GM12878 (cell line): ENCODE measurements around the gene C8G. TPM values are rescaled to one million over a fixed set of nuclear protein-coding genes. Genes with fewer than 3 reads are reported as not detected.

Experiments used
- ATAC-seq: fragments of 200-7000 bp; cut with Tn5 transposase; 3 replicates; pipeline ENCODE4 v1.9.1; 2020; ENCODE audit warnings: mild to moderate bottlenecking, moderate library complexity
- BruUV-seq: library from RNA; stranded (reverse); fragments of 400-500 nt; replicated peaks from 2 replicates; lab custom pipeline; 2021; lab: Mats Ljungman, UMichigan
- CTCF ChIA-PET: fragments of 300-600 bp; sonication (Branson Sonifier 250); formaldehyde crosslinking; extraction: SDS; loops from one replicate; lab custom pipeline; 2021; ENCODE audit warnings: inconsistent platforms; lab: Yijun Ruan, JAX
- POLR2A ChIA-PET: fragments of 350-600 bp; formaldehyde crosslinking; extraction: SDS; loops from one replicate; lab custom pipeline; 2021; ENCODE audit warnings: inconsistent platforms; lab: Charles Lee
- RAD21 ChIA-PET: fragments of 300-600 bp; sonication (Branson Sonifier 250); formaldehyde crosslinking; loops from one replicate; lab custom pipeline; 2023; ENCODE audit warnings: antibody characterized with exemption; ENCODE audit not compliant: unreplicated experiment; lab: Charles Lee
- SMC1A ChIA-PET: fragments of 300-600 bp; sonication (Branson Sonifier 250); formaldehyde crosslinking; loops from one replicate; lab custom pipeline; 2023; ENCODE audit not compliant: unreplicated experiment, uncharacterized antibody; lab: Charles Lee
- DNase-seq: peaks from one replicate; pipeline ENCODE4 v3.0.0-alpha.2; 2011; ENCODE audit warnings: low read depth, low spot score
- FAIRE-seq: peaks from 3 replicates; lab custom pipeline; 2011; peaks lifted over from hg19 to GRCh38; lab: Jason Lieb, UNC
- H2AFZ ChIP-seq: 2 replicates; pipeline ENCODE4 v1.6.0; 2011; ENCODE audit warnings: low read depth, low read length, control low read depth; ENCODE audit not compliant: control insufficient read depth
- H3K27ac ChIP-seq: 2 replicates; pipeline ENCODE4 v1.5.1; 2011; ENCODE audit warnings: control low read depth; ENCODE audit not compliant: control insufficient read depth, insufficient read depth
- H3K27me3 ChIP-seq, 2 experiments: replicated peaks in 1 of 2; 2 replicates each; pipeline versions ENCODE4 v1.6.0 to v1.6.1; 2011; ENCODE audit warnings: low read length in 1 of 2; ENCODE audit not compliant: control insufficient read depth in 2 of 2, insufficient read depth in 2 of 2
- H3K36me3 ChIP-seq, 2 experiments: 2 replicates each; pipeline ENCODE4 v1.5.1; 2011; ENCODE audit warnings: low read length in 1 of 2; ENCODE audit not compliant: control insufficient read depth in 2 of 2, insufficient read depth in 2 of 2
- H3K4me1 ChIP-seq: 2 replicates; pipeline ENCODE4 v1.6.1; 2011; ENCODE audit warnings: mild to moderate bottlenecking, low read length, moderate library complexity, mixed read lengths; ENCODE audit not compliant: control insufficient read depth, insufficient read depth
- H3K4me2 ChIP-seq: 2 replicates; pipeline ENCODE4 v1.6.0; 2011; ENCODE audit warnings: control low read depth; ENCODE audit not compliant: control insufficient read depth, insufficient read depth
- H3K4me3 ChIP-seq: fragments of 200-600 bp; sonication (generic); 2 replicates; pipeline ENCODE4 v1.5.1; 2016
- H3K79me2 ChIP-seq: 2 replicates; pipeline ENCODE4 v1.6.0; 2011; ENCODE audit warnings: low read length; ENCODE audit not compliant: control insufficient read depth, insufficient read depth
- H3K9ac ChIP-seq: 2 replicates; pipeline ENCODE4 v1.8.0; 2011; ENCODE audit warnings: low read length, control low read depth, mixed read lengths; ENCODE audit not compliant: control insufficient read depth, insufficient read depth
- H3K9me3 ChIP-seq: replicated peaks from 3 replicates; pipeline ENCODE4 v1.5.1; 2011; ENCODE audit warnings: mild to moderate bottlenecking, low read length; ENCODE audit not compliant: control insufficient read depth, insufficient read depth
- H4K20me1 ChIP-seq: 2 replicates; pipeline ENCODE4 v1.6.0; 2011; ENCODE audit not compliant: control insufficient read depth, insufficient read depth
- BMI1 ChIP-seq: fragments of 450-650 bp; IDR thresholded peaks from 2 replicates; pipeline ENCODE4 v1.6.1; 2016; ENCODE audit warnings: mild to moderate bottlenecking, moderate library complexity, borderline replicate concordance
- DPF2 ChIP-seq: fragments of 450-650 bp; IDR thresholded peaks from 2 replicates; pipeline ENCODE4 v1.6.1; 2017; ENCODE audit warnings: mild to moderate bottlenecking
- ELK1 ChIP-seq: IDR thresholded peaks from 2 replicates; pipeline ENCODE4 v1.6.1; 2012; ENCODE audit warnings: low read depth, low read length, improper control_type of control experiment
- MEF2B ChIP-seq: fragments of 450-650 bp; IDR thresholded peaks from 2 replicates; pipeline ENCODE4 v1.6.1; 2018; ENCODE audit warnings: mild to moderate bottlenecking, moderate library complexity; ENCODE audit not compliant: partially characterized antibody, poor library complexity, severe bottlenecking
- MTA3 ChIP-seq: IDR thresholded peaks from 2 replicates; pipeline ENCODE4 v1.6.1; 2012; ENCODE audit warnings: low read length, inconsistent platforms, borderline replicate concordance
- PAX8 ChIP-seq: fragments of 450-650 bp; IDR thresholded peaks from 2 replicates; pipeline ENCODE4 v1.6.1; 2017; ENCODE audit warnings: mild to moderate bottlenecking, moderate library complexity
- POLR2AphosphoS2 ChIP-seq: IDR thresholded peaks from 2 replicates; pipeline ENCODE4 v1.6.1; 2011; ENCODE audit warnings: low read depth, mild to moderate bottlenecking, low read length, improper control_type of control experiment, moderate library complexity
- RB1 ChIP-seq: fragments of 450-650 bp; formaldehyde crosslinking; IDR thresholded peaks from 2 replicates; pipeline ENCODE4 v1.6.1; 2017; ENCODE audit warnings: mild to moderate bottlenecking, borderline replicate concordance
- REST ChIP-seq: IDR thresholded peaks from 2 replicates; pipeline ENCODE4 v1.6.1; 2012; ENCODE audit warnings: mild to moderate bottlenecking, low read depth, low read length
- SP1 ChIP-seq: IDR thresholded peaks from one replicate; pipeline ENCODE4 v1.6.1; 2011; ENCODE audit warnings: low read depth, low read length
- STAT1 ChIP-seq: fragments of 450-650 bp; conservative IDR thresholded peaks from 2 replicates; pipeline ENCODE4 v1.6.1; 2014; ENCODE audit warnings: antibody characterized with exemption, mild to moderate bottlenecking
- USF2 ChIP-seq: IDR thresholded peaks from 2 replicates; pipeline ENCODE4 v1.6.1; 2011; ENCODE audit warnings: low read depth, low read length, improper control_type of control experiment, borderline replicate concordance
- WGBS: methylation state at CpG from one replicate; pipeline ENCODE4 v1.1.6; 2016; ENCODE audit warnings: low lambda C conversion rate; ENCODE audit not compliant: insufficient replicate concordance, insufficient coverage; ENCODE audit errors: missing lambda C conversion rate; 5-methylcytosine and 5-hydroxymethylcytosine counted together
- in situ Hi-C: fragments of 300-500 bp; cut with MboI; formaldehyde crosslinking; loops from 9 replicates; pipeline ENCODE4 v1.14.3; 2018; ENCODE audit warnings: mixed read lengths
- intact Hi-C: fragments of 100-400 bp; cut with micrococcal nuclease; formaldehyde crosslinking; loops from one replicate; pipeline ENCODE4 v1.14.2; 2022; ENCODE audit not compliant: unreplicated experiment
- polyA plus RNA-seq, 11 experiments: library from polyadenylated mRNA; depleted of rRNA in 4 of 11; unstranded in 6 of 11; stranded (reverse) in 5 of 11; fragments of >200 nt; fragmentation: Nextera tagmentation in 4 of 11; fragmentation: Illumina TruSeq in 1 of 11; extraction: Ambion mirVana in 4 of 11; extraction: Trizol in 1 of 11; gene quantifications; 1 replicate in 1 of 11; 2 replicates in 10 of 11; pipeline versions ENCODE4 v1.2.1 to v1.2.3, GENCODE V29; 2011 to 2016; ENCODE audit warnings: inconsistent platforms in 2 of 11, missing spikeins in 2 of 11, low read depth in 1 of 11
- total RNA-seq, 4 experiments: library from RNA; depleted of rRNA in 3 of 4; stranded (reverse); fragments of >200 nt in 3 of 4; fragmentation: Illumina TruSeq in 1 of 4; extraction: Trizol in 1 of 4; gene quantifications; 2 replicates each; pipeline versions ENCODE4 v1.2.1 to v1.2.3, GENCODE V29; 2013 to 2021

The C8G gene
- total and polyA plus RNA-seq, 10 of the 15 experiments (the other 5 are each of a cell fraction or from before 2014, with no cell fraction given): 0.26 to 0.69 (median 0.50) TPM; not detected in 7

- BruUV-seq: no TSS peak
- peaks cover 8 to 19% of the 10 kb centered on the region in 2 experiments for H3K36me3 ChIP-seq
- ChIA-PET POLR2A (interaction anchor here (0.6 kb wide), 1 partner anchor 147 kb away, joined by 5 read pairs; no protein-coding TSS in a partner anchor), SMC1A (no interaction called here)
- H3K27ac ChIP-seq: no peak overlapping the region
- no peaks in the 10 kb centered on the region for H3K27me3 ChIP-seq
- no peak for FAIRE-seq
- H2AFZ ChIP-seq: no peak overlapping the region
- in situ Hi-C loops: no loop called here
- H4K20me1 ChIP-seq: no peaks in the 10 kb centered on the region
- H3K4me1 ChIP-seq: no peaks in the 10 kb centered on the region
- no peaks in the 10 kb centered on the region; the same call in 2 of the 3 replicates for H3K9me3 ChIP-seq
- TF ChIP-seq RB1: no peak
- no peak for TF ChIP-seq POLR2AphosphoS2
- TF ChIP-seq USF2: no peak
- no peak for TF ChIP-seq ELK1
- no peak for TF ChIP-seq REST
- TF ChIP-seq PAX8: no peak
- no peak for TF ChIP-seq STAT1
- no peak for TF ChIP-seq BMI1
- no peak for TF ChIP-seq MEF2B
- no peak for TF ChIP-seq DPF2
- TF ChIP-seq SP1: no peak
- TF ChIP-seq MTA3: no peak
- TF ChIP-seq, all 136 proteins: peak for 0
- Histone ChIP-seq H3K79me2 (no peaks in the 10 kb centered on the region), H3K4me3 (no peak overlapping the region), H3K9ac (no peak overlapping the region), H3K4me2 (no peak overlapping the region)
- ChIA-PET RAD21 (interaction anchor here (1.4 kb wide), 1 partner anchor 54 kb away, joined by 4 read pairs; no protein-coding TSS in a partner anchor), CTCF (interaction anchor here (0.9 to 1.6 kb wide), 4 partner anchors 8 to 94 kb away, joined by 3 to 7 read pairs (median 4); partner anchors contain the start of genes AJM1 and C8G)
- 69% methylated on average over 8 of the region's 8 CpGs for WGBS
- ATAC-seq (no peak), DNase-seq (no peak)
- intact Hi-C loops: no loop called here
Measured at GRCh38 chr9:136936645-136937170, 8.3 kb upstream of the C8G start.
